ENCODE results near the gene MFSD6L.

GRCh38 chr17:8794636-8795035 is 4.5 kb downstream of the MFSD6L start:
- TF ChIP-seq, protein P1, sequence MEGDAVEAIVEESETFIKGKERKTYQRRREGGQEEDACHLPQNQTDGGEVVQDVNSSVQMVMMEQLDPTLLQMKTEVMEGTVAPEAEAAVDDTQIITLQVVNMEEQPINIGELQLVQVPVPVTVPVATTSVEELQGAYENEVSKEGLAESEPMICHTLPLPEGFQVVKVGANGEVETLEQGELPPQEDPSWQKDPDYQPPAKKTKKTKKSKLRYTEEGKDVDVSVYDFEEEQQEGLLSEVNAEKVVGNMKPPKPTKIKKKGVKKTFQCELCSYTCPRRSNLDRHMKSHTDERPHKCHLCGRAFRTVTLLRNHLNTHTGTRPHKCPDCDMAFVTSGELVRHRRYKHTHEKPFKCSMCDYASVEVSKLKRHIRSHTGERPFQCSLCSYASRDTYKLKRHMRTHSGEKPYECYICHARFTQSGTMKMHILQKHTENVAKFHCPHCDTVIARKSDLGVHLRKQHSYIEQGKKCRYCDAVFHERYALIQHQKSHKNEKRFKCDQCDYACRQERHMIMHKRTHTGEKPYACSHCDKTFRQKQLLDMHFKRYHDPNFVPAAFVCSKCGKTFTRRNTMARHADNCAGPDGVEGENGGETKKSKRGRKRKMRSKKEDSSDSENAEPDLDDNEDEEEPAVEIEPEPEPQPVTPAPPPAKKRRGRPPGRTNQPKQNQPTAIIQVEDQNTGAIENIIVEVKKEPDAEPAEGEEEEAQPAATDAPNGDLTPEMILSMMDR (conservative IDR thresholded peaks at IDR 0.05 in 1 of 2, IDR thresholded peaks at IDR 0.05 in 1 of 2; ENCODE audit: extremely low read depth in 1 of 2, insufficient read depth in 1 of 2, low read depth in 1 of 2, low read length in 2 of 2): no peak
- no peak for TF ChIP-seq EZH2 (IDR thresholded peaks at IDR 0.05; ENCODE audit: borderline replicate concordance, low read length)
